ENCODE results near the gene RPF1. TPM values are rescaled to one million over a fixed set of nuclear protein-coding genes. Genes with fewer than 3 reads are reported as not detected.

The RPF1 gene
- total RNA-seq, 2 experiments from 2014 or later, result 34.8 to 36.2 TPM

- Mint-ChIP-seq H3K27ac (no peak overlapping the region), H3K4me1 (peaks cover 14% of the 10 kb centered on the region), H3K27me3 (no peaks in the 10 kb centered on the region), H3K9me3 (no peaks in the 10 kb centered on the region), H3K36me3 (peaks cover 10% of the 10 kb centered on the region), H3K4me3 (no peak overlapping the region)
- POLR2A ChIA-PET, result interaction anchor here (1.7 kb wide), 1 partner anchor 34 kb away, joined by 5 read pairs; the partner anchor contains the start of gene CTBS
- no peak for DNase-seq
- no peak for ATAC-seq (ENCODE audit: low read depth)
Observed at GRCh38 chr1:84539972-84540371, 60.9 kb downstream of the RPF1 start.

DNA sequence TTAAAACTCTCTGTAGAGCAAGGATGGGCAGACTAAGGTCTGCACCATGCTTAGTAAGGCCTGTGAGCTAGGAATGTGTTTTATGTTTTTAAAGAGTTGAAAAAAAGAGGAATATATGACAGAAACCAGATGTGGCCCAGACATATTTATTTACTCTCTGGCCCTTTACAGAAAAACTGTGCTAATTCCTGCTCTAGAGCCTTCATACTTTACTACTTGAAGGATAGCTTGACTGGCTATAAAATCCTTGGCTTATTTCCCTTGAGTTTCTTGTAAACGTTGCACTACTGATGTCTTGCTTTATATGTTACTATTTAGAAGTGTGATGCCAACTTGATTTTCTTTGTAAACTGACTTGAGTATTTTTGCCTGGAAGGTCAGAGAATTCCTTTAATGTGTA lies 61.7 kb downstream of the RPF1 start:
- POLR2A ChIA-PET, result interaction anchor here (1.7 kb wide), 1 partner anchor 33 kb away, joined by 5 read pairs; the partner anchor contains the start of gene CTBS
- Mint-ChIP-seq H3K4me1 (peaks cover 13% of the 10 kb centered on the region), H3K27me3 (no peaks in the 10 kb centered on the region), H3K27ac (no peak overlapping the region), H3K9me3 (no peaks in the 10 kb centered on the region), H3K36me3 (peaks cover 10% of the 10 kb centered on the region), H3K4me3 (no peak overlapping the region)
- DNase-seq (no peak), ATAC-seq (ENCODE audit: low read depth) (no peak)

- no peaks in the 10 kb centered on the region for H3K27me3 Mint-ChIP-seq
- POLR2A ChIA-PET, result no interaction called here
- no peak overlapping the region for H3K27ac Mint-ChIP-seq
- peaks cover 13% of the 10 kb centered on the region for H3K4me1 Mint-ChIP-seq
- DNase-seq, result no peak
- ATAC-seq (ENCODE audit: low read depth), result no peak
- peaks cover 13% of the 10 kb centered on the region for H3K36me3 Mint-ChIP-seq
- no peaks in the 10 kb centered on the region for H3K9me3 Mint-ChIP-seq
- no peak overlapping the region for H3K4me3 Mint-ChIP-seq
Observed at GRCh38 chr1:84541679-84542078, 62.6 kb downstream of the RPF1 start.

Other genes with a start within 250 kb of the RPF1 start
- 1 to 10 TPM in 1 of 2 experiments, under 1 TPM in 1; 0.77 to 1.2 TPM for gene SAMD13, start 177.6 kb upstream of the RPF1 start, total RNA-seq
- not detected for gene DNASE2B, start 80.8 kb upstream of the RPF1 start, total RNA-seq
- 1 to 10 TPM; 3.3 to 4.0 TPM for gene SPATA1, start 27.1 kb downstream of the RPF1 start, total RNA-seq
- gene GNG5, start 27.3 kb downstream of the RPF1 start, total RNA-seq, result 10 to 100 TPM; 88.0 to 88.4 TPM
- 10 to 100 TPM; 17.0 to 17.3 TPM for gene CTBS, start 95.2 kb downstream of the RPF1 start, total RNA-seq
- 10 to 100 TPM; 14.4 to 16.0 TPM for gene SSX2IP, start 211.2 kb downstream of the RPF1 start, total RNA-seq

All from activated naive CD8-positive, alpha-beta T cell treated with anti-CD3 and anti-CD28 coated beads, Interleukin-2, amount 10 ng/mL, durations not matched to agents 7 days and 5 days (primary cell).